GM12892 (cell line): ENCODE results near the gene DRD4.

Source experiments
- POLR2A ChIP-seq: IDR thresholded peaks from 2 replicates; pipeline ENCODE4 v1.6.1; 2011; ENCODE audit warnings: low read depth, low read length, control low read depth
- POLR2AphosphoS5 ChIP-seq: IDR thresholded peaks from 2 replicates; pipeline ENCODE4 v1.6.1; 2011; ENCODE audit warnings: low read depth, low read length, control low read depth

DNA sequence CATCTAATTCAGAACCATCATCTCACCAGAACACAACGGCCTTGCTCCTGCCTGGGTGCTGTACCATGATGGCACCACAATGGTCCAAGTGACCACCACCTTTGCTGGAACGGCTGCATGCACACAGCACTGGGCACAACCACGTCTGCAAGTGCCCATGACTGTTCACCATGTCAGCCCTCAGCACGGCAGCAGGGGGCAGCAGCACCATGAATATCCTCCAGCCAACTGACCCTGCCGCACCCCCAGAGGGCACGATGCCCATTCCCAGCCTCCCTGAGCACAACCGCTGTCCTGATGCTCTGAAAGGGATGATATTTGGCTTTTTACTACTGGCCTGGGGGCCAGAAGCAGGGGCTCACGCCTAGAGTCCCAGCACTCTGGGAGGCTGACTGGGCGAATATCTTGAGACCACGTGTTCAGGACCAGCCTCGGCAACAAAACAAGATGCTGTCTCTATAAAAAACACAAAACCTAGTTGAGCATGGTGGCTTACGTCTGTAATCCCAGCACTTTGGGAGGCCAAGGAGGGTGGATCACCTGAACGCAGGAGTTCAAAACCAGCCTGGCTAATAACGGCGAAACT, 25.7 kb downstream of the DRD4 start:
- no peak for TF ChIP-seq POLR2A
- TF ChIP-seq POLR2AphosphoS5: no peak
